SJSA1 (cell line): ENCODE data around the gene NR5A2. TPM values are rescaled to one million over a fixed set of nuclear protein-coding genes. Genes with fewer than 3 reads are reported as not detected.

Experiments used
- DNase-seq, 2 experiments: peaks; one replicate each; pipeline ENCODE4 v3.0.0-alpha.2; 2015 to 2020; ENCODE audit warnings: low spot score in 2 of 2, low read depth in 1 of 2
- H3K27ac ChIP-seq: fragments of 250-450 bp; sonication (Bioruptor Pico); 2 replicates; pipeline ENCODE4 v1.5.1; 2020; ENCODE audit warnings: mild to moderate bottlenecking, moderate library complexity
- H3K27me3 ChIP-seq: fragments of 250-450 bp; sonication (Bioruptor Pico); replicated peaks from 2 replicates; pipeline ENCODE4 v1.5.1; 2020; ENCODE audit warnings: mild to moderate bottlenecking, moderate library complexity
- H3K36me3 ChIP-seq: fragments of 250-450 bp; sonication (Bioruptor Pico); 2 replicates; pipeline ENCODE4 v1.5.1; 2020; ENCODE audit warnings: mild to moderate bottlenecking
- H3K4me1 ChIP-seq: fragments of 250-450 bp; sonication (Bioruptor Pico); replicated peaks from 2 replicates; pipeline ENCODE4 v1.6.1; 2021; ENCODE audit warnings: mild to moderate bottlenecking
- H3K4me3 ChIP-seq: fragments of 250-450 bp; sonication (Bioruptor Pico); 2 replicates; pipeline ENCODE4 v1.5.1; 2020; ENCODE audit warnings: mild to moderate bottlenecking
- H3K9me3 ChIP-seq: fragments of 250-450 bp; sonication (Bioruptor Pico); replicated peaks from 2 replicates; pipeline ENCODE4 v1.5.1; 2020; ENCODE audit warnings: mild to moderate bottlenecking
- total RNA-seq: library from RNA; depleted of rRNA; stranded (reverse); fragments of >200 nt; shearing (Covaris generic); gene quantifications from 2 replicates; pipeline ENCODE4 v1.2.3, GENCODE V29; 2014; rRNA removed

The NR5A2 gene
- 0.03 TPM in 1 of 2 replicates, not detected in the other for total RNA-seq

GRCh38 chr1:200027264-200027823, at the start of gene NR5A2:
TSS of gene NR5A2 (plus strand) at chr1:200027710. CDS start at chr1:200027848, 138 bp downstream.
- H3K27me3 ChIP-seq = peaks cover 34% of the 10 kb centered on the region
- H3K9me3 ChIP-seq = no peaks in the 10 kb centered on the region
- peaks cover 8% of the 10 kb centered on the region for H3K4me1 ChIP-seq
- DNase-seq = no peak
- H3K36me3 ChIP-seq = no peaks in the 10 kb centered on the region
- no peak within 1 kb of the TSS for H3K4me3 ChIP-seq
- H3K27ac ChIP-seq = no peak within 1 kb of the TSS

GRCh38 chr1:199978408-199978940, 49.0 kb upstream of the NR5A2 start:
- Histone ChIP-seq H3K9me3 (no peaks in the 10 kb centered on the region), H3K27ac (no peak overlapping the region), H3K4me3 (no peak overlapping the region), H3K27me3 (no peaks in the 10 kb centered on the region), H3K36me3 (no peaks in the 10 kb centered on the region), H3K4me1 (no peaks in the 10 kb centered on the region)
- DNase-seq = no peak

- Histone ChIP-seq H3K9me3 (no peaks in the 10 kb centered on the region), H3K27me3 (no peaks in the 10 kb centered on the region), H3K4me1 (no peaks in the 10 kb centered on the region), H3K36me3 (no peaks in the 10 kb centered on the region), H3K27ac (no peak overlapping the region), H3K4me3 (no peak overlapping the region)
- DNase-seq = no peak
Measured at GRCh38 chr1:199979071-199979470, 48.4 kb upstream of the NR5A2 start.

- Histone ChIP-seq H3K4me1 (no peaks in the 10 kb centered on the region), H3K27ac (no peak overlapping the region), H3K4me3 (no peak overlapping the region), H3K9me3 (no peaks in the 10 kb centered on the region), H3K36me3 (no peaks in the 10 kb centered on the region), H3K27me3 (no peaks in the 10 kb centered on the region)
- DNase-seq = no peak
Measured at GRCh38 chr1:199981584-199981983, 45.9 kb upstream of the NR5A2 start.

GRCh38 chr1:199982606-199983005, 44.9 kb upstream of the NR5A2 start:
- H3K27me3 ChIP-seq = no peaks in the 10 kb centered on the region
- no peak overlapping the region for H3K4me3 ChIP-seq
- H3K9me3 ChIP-seq = no peaks in the 10 kb centered on the region
- H3K27ac ChIP-seq = no peak overlapping the region
- no peaks in the 10 kb centered on the region for H3K36me3 ChIP-seq
- H3K4me1 ChIP-seq = no peaks in the 10 kb centered on the region
- no peak for DNase-seq

GRCh38 chr1:199983531-199983930, 44.0 kb upstream of the NR5A2 start:
- Histone ChIP-seq H3K4me1 (no peaks in the 10 kb centered on the region), H3K9me3 (no peaks in the 10 kb centered on the region), H3K4me3 (no peak overlapping the region), H3K27ac (no peak overlapping the region), H3K27me3 (no peaks in the 10 kb centered on the region), H3K36me3 (no peaks in the 10 kb centered on the region)
- DNase-seq = no peak

- H3K27ac ChIP-seq = no peak overlapping the region
- H3K36me3 ChIP-seq = no peaks in the 10 kb centered on the region
- H3K27me3 ChIP-seq = no peaks in the 10 kb centered on the region
- no peak overlapping the region for H3K4me3 ChIP-seq
- H3K9me3 ChIP-seq = no peaks in the 10 kb centered on the region
- no peaks in the 10 kb centered on the region for H3K4me1 ChIP-seq
- no peak for DNase-seq
Measured at GRCh38 chr1:199995096-199995685, 32.3 kb upstream of the NR5A2 start.

- Histone ChIP-seq H3K36me3 (no peaks in the 10 kb centered on the region), H3K9me3 (no peaks in the 10 kb centered on the region), H3K4me3 (no peak overlapping the region), H3K27ac (no peak overlapping the region), H3K27me3 (no peaks in the 10 kb centered on the region), H3K4me1 (no peaks in the 10 kb centered on the region)
- no peak for DNase-seq
Measured at GRCh38 chr1:200005165-200005564, 22.3 kb upstream of the NR5A2 start.

- Histone ChIP-seq H3K36me3 (no peaks in the 10 kb centered on the region), H3K27ac (no peak overlapping the region), H3K9me3 (no peaks in the 10 kb centered on the region), H3K4me3 (no peak overlapping the region), H3K27me3 (no peaks in the 10 kb centered on the region), H3K4me1 (no peaks in the 10 kb centered on the region)
- no peak for DNase-seq
Measured at GRCh38 chr1:200006711-200007110, 20.8 kb upstream of the NR5A2 start.

GRCh38 chr1:200015811-200016210, 11.7 kb upstream of the NR5A2 start:
- Histone ChIP-seq H3K27me3 (no peaks in the 10 kb centered on the region), H3K4me3 (no peak overlapping the region), H3K9me3 (no peaks in the 10 kb centered on the region), H3K4me1 (no peaks in the 10 kb centered on the region), H3K36me3 (no peaks in the 10 kb centered on the region), H3K27ac (no peak overlapping the region)
- DNase-seq = no peak

- H3K4me1 ChIP-seq = no peaks in the 10 kb centered on the region
- H3K27me3 ChIP-seq = no peaks in the 10 kb centered on the region; the same call in 1 of the 2 replicates
- H3K9me3 ChIP-seq = no peaks in the 10 kb centered on the region
- no peak for DNase-seq
- H3K27ac ChIP-seq = no peak overlapping the region
- no peak overlapping the region for H3K4me3 ChIP-seq
- H3K36me3 ChIP-seq = no peaks in the 10 kb centered on the region
Measured at GRCh38 chr1:200021577-200022238, 5.8 kb upstream of the NR5A2 start.

- DNase-seq = no peak
- no peaks in the 10 kb centered on the region for H3K9me3 ChIP-seq
- no peak overlapping the region for H3K27ac ChIP-seq
- no peaks in the 10 kb centered on the region for H3K36me3 ChIP-seq
- no peaks in the 10 kb centered on the region; the same call in 1 of the 2 replicates for H3K27me3 ChIP-seq
- H3K4me1 ChIP-seq = no peaks in the 10 kb centered on the region
- no peak overlapping the region for H3K4me3 ChIP-seq
Measured at GRCh38 chr1:200022239-200022804, 5.2 kb upstream of the NR5A2 start.

- no peaks in the 10 kb centered on the region for H3K9me3 ChIP-seq
- no peak for DNase-seq
- H3K27ac ChIP-seq = no peak overlapping the region
- no peaks in the 10 kb centered on the region for H3K36me3 ChIP-seq
- peaks cover 8% of the 10 kb centered on the region for H3K4me1 ChIP-seq
- H3K27me3 ChIP-seq = peaks cover 39% of the 10 kb centered on the region
- peak overlapping the region; percentile 40 for H3K4me3 ChIP-seq
Measured at GRCh38 chr1:200028586-200029034, 1.1 kb downstream of the NR5A2 start.
